NB4 (cell line): ENCODE measurements around the gene BDKRB1.

Experiments used
- CTCF ChIP-seq: IDR thresholded peaks from one replicate; pipeline ENCODE4 v1.5.1; 2012; ENCODE audit warnings: low read depth, low read length
- MAX ChIP-seq: IDR thresholded peaks from 2 replicates; pipeline ENCODE4 v1.6.1; 2011; ENCODE audit warnings: low read depth, low read length

- TF ChIP-seq CTCF (no peak), MAX (no peak)
These were observed 18.1 kb downstream of the BDKRB1 start for GRCh38 chr14:96274122-96274521.
